Daoy (cell line): ENCODE results near the gene ANKMY1. TPM values are rescaled to one million over a fixed set of nuclear protein-coding genes. Genes with fewer than 3 reads are reported as not detected.
A peak's percentile ranks its signal among the peaks of the same experiment; 100 is the strongest.

ENCODE experiments used
- DNase-seq: peaks from one replicate; pipeline ENCODE4 v3.0.0-alpha.2; 2015; ENCODE audit warnings: low read depth
- total RNA-seq: library from RNA; depleted of rRNA; stranded (reverse); fragments of >200 nt; shearing (Covaris generic); gene quantifications from 2 replicates; pipeline ENCODE4 v1.2.3, GENCODE V29; 2014

Gene ANKMY1
- total RNA-seq, 1 experiment from 2014 or later = 4.7 TPM

DNA sequence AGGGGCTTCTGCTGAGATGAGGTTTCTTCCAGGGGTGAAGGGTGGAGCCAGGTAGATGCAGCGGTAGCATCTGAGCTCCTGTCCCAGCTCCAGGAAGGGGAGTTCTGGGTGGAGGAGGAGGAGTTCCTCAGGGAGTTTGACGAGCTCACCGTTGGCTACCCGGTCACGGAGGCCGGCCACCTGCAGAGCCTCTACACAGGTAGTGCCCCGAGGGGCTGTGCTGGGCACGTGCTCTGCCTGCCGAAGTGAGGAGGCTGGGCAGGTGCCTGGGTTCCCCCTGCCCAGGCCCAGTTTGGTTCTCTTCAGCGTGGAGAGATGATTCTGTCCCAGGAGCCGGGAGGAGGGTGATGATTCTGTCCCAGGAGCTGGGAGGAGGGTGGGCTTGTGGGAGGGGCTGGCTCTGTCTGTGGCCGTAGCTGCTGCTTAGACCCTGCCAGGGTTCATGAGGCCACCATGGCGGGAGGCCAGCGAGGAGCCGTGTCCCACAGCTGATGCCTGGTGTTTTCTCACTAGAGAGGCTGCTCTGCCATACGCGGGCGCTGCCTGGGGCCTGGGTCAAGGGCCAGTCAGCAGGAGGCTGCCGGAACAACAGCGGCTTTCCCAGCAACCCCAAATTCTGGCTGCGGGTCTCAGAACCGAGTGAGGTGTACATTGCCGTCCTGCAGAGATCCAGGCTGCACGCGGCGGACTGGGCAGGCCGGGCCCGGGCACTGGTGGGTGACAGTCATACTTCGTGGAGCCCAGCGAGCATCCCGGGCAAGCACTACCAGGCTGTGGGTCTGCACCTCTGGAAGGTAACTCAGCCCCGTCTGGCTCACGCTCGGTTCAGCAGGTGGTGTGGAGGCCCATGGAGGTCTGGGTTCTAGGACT lies 37.0 kb upstream of the ANKMY1 start:
- no peak for DNase-seq

- DNase-seq = no peak
Measured at GRCh38 chr2:240593703-240594451, 36.1 kb upstream of the ANKMY1 start.

- DNase-seq = no peak
Measured at GRCh38 chr2:240593026-240593702, 35.4 kb upstream of the ANKMY1 start.

DNA sequence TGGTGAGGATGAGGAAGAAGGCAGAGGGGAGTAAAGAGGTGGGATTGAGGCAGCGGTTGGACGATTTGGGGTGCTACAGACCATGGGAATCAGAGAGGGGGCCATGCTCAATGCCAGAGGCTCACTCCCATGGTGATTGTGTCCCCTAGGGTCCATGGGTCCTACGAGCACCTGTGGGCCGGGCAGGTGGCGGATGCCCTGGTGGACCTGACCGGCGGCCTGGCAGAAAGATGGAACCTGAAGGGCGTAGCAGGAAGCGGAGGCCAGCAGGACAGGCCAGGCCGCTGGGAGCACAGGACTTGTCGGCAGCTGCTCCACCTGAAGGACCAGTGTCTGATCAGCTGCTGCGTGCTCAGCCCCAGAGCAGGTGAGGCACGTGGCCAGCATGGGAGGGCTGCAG lies 34.0 kb upstream of the ANKMY1 start:
- DNase-seq = no peak

DNA sequence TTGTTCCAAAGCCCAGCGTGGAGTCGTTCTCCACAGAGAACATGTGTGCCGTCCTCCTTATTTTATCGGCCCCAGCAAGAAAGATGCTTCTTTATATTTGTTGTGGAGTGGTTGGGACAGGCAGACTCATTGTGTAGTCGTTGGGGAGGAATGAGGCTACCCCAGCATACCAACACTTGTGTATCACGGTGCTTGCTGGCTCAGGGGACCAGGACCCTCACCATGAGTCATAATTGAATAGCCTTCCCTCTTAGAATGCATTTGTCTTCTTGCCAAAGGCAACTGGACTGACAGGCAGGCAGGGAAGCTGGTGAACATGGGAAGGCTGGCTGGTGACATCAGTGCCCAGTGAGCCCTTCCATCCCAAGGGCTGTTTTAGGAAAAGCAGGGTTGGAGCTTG lies 33.4 kb upstream of the ANKMY1 start:
- DNase-seq = no peak

GRCh38 chr2:240590681-240591111 lies 32.9 kb upstream of the ANKMY1 start:
- no peak for DNase-seq

- DNase-seq = no peak
Measured at GRCh38 chr2:240589850-240590525, 32.2 kb upstream of the ANKMY1 start.

- DNase-seq = no peak
Measured at GRCh38 chr2:240589375-240589774, 31.6 kb upstream of the ANKMY1 start.

DNA sequence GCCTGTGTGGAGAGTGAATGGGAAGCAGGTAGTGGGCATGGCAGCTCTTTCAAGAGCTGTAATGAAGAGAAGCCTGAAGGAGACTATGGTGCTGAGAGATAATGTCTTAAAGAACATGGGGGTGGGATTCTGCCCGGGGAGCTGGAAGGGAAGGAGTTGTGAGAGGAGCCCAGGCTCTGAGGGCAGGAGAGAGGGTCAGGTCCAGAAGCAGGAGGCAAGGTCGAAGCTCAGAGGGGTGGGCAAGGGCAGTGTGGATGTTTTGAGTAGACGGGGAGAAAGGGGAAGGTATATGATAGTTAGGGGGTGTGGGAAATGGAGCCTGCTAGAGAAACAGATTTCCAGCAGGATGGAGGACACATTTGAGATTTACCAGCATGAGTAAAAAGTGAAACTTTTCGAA lies 30.9 kb upstream of the ANKMY1 start:
- DNase-seq = no peak

DNA sequence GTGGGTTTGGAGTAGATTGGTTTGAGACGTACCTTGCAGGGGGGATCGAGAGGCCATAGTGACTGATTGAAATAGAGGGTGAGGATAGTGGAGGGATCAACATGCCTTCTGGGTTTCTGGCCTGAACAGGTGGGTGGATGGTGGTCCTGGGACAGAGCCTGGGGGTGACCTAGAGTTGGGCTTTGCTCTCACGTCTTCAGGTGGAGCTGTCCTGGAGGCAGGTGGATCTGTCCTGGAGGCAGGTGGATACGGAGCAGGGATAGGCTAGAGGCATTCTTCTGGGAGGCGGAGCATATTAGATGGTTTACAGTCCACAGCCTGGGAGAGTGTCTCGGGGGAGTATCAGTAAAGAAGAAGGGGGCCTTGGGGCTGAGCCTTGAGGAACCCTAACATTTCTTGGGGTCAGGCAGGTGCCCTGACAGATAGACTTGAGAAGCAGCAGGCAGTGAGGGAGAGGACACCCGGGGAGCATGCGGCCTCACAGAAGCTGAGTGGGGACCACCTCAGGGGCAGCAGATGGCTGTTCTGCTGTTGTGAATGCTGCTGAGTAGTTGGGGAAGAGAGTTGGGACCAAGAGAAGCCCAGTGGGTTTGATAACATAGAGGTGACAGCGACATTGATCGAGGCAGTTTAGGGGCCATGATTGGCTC lies 30.3 kb upstream of the ANKMY1 start:
- DNase-seq = no peak

DNA sequence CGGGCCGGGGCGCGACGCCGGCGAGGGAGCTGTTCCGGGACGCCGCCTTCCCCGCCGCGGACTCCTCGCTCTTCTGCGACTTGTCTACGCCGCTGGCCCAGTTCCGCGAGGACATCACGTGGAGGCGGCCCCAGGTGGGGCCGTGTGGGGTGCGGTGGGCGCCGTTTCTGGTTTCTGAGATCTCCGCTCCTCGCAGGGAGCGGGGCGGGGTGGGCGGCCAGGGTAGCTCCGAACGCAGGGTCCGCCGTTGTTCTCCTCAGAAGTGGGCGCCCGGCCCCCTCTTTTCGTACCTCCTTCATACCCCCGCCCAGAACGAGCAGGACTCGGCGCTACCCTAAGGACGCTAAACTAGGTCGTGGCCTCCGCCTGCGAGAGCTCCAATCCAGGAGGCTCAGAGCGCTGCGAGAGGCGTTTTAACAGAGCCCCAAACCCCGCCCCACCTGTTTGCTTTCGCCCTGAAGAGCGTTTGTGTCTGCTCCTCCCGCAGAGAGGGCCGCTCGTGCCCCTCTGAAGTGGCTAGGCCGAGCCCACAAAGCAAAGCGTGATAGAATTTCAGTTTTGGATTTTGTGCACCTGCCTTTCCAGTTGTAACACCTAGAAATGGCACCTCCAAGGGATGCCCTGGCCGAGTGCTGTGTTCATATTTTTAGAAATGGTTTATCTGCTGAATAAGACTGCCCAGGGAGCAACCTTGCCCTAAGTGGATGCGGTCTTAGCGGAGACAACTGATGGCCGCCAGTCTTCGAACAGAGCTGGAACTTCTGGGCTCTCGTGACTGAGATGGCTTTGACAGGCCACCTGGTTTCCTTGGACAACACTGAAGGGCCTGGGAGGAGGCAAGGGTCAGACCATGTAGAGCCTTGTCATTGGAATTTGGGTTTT lies 29.4 kb upstream of the ANKMY1 start:
- peak; percentile 35 for DNase-seq

GRCh38 chr2:240586198-240586918 lies 28.6 kb upstream of the ANKMY1 start, which contains the start of gene CAPN10:
Gene CAPN10 (plus strand): TSS chr2:240586734. CDS start chr2:240586912, 178 bp downstream.
- peak; percentile 98 for DNase-seq

DNA sequence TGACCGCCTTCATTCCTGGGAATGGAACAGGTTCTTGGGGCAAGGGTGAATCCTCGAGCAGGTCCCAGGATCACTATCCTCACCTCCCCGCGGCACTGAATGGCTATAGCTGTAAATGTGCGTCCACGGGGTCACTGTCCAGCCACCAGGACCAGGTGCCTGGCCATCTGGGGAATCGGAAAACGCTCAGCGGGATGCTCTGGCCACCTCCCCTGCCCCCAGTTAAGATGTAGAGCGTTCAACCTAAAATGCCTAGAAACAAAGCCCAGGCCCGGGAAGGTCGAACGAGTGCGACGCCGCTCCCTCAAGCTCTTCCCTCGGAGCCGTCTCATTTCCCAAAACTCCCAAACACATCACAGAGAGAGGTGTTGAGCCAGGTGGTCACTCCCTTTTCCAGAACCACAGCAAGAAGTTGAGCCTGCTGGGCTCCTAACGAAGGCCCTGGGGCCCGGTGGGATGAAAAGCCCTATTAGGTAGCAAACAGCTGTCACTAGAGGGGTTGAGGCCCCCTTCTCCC lies 28.0 kb upstream of the ANKMY1 start:
- no peak for DNase-seq

DNA sequence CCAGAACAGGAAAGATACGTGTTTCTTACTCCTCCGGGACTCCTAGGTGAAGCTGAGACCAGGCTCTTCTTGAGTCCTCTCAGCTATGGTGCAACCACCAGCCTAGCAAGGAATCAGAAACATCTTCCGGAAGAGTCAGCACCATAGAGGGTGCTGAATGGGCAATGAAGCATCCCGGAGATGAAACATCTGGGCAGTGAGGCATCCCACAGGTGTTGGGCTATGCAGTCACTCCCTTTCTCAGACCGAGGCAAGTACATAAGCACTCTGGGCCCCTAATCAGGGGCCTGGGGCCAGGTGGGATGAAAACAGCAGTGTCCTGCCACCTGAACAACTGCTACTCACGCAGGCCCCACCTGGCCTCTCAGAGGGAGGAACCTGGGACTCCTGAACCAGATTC lies 27.3 kb upstream of the ANKMY1 start:
- no peak for DNase-seq

GRCh38 chr2:240584486-240585031 lies 26.8 kb upstream of the ANKMY1 start:
- peak; percentile 72 for DNase-seq

DNA sequence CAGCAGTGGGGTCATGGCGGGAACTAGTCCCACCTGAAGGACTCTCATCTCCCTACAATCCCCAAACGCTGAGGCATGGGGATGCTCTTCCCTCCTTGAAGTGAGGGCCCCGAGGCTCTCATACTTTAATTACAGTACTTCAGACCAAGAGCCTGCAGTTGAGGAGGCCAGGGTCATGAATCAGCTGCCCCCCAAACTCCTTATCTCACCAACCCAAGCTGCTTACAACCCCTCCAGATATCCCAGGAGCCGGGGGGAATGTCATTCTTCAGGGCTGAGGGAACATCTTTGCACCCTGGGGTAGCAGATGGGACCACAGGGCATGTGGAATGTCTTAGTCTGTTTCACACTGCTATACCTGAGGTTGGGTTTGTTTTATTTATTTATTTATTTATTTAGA lies 26.0 kb upstream of the ANKMY1 start:
- no peak for DNase-seq

- no peak for DNase-seq
Measured at GRCh38 chr2:240582781-240583180, 25.0 kb upstream of the ANKMY1 start.

- no peak for DNase-seq
Measured at GRCh38 chr2:240581811-240582210, 24.0 kb upstream of the ANKMY1 start.
